ENCODE data around the gene PLB1.

The PLB1 gene

GRCh38 chr2:28568036-28568435 is 72.2 kb downstream of the PLB1 start:
- no peak for DNase-seq

GRCh38 chr2:28568533-28568932 is 72.7 kb downstream of the PLB1 start:
- DNase-seq = no peak

GRCh38 chr2:28570431-28570830 is 74.6 kb downstream of the PLB1 start:
- no peak for DNase-seq

DNA sequence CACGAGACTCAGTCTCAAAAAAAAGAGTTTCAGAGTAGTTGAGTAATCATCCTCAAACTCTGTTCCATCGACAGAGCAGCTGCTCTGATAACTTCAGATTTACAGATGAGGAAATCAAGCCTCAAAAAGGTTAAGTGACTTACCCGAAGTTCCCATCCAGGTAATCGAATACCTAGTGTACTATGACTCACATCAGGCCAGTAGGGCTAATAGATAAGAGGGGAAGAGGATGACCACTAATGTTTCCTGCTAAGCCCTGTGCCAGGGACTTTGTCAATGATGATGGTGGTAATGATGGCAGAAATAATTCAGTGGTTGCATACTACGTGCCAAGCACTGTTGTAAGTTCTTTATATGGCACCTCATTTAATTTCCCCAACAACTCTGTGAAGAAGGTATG is 80.9 kb downstream of the PLB1 start:
- no peak for DNase-seq

DNA sequence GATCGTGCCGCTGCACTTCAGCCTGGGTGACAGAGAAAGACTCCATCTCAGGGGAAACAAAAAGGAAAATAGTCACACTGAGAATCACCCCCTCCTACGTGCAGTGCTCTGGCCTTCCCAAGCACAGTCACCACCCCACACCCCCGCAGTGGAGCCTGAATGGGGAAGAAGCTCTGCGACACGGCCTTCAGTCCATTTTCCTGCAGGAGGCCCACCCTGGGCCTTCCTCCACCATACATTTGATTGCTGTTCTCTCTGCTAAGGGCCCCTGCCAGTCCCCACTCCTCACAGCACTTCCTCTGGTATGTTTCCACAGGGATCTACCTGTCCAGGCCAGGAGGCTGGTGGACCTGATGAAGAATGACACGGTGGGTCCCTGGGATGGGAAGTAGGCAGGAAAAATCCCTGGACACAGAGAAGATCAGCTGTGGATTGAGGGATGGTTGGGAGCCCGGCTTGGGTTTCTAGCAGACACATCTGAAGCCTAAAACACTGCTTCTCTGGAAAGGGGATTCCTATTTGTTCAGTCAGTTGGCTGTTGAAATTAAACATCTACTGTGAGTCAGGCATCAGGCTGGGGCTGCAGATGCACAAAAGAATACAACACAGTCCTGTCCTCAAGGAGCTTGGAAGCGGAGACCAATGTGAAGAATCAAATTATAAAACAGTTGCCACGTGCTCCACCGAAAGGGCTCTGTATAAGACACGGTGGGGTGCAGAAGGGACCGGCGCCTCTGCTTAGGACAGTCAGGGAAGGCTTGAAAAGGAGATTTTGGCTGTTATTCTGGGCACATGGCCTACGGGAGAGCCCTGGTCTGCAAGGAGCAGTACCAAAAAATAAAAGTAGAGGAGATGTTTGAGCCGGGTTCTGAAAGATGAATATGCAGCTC is 82.2 kb downstream of the PLB1 start:
- DNase-seq = no peak

DNA sequence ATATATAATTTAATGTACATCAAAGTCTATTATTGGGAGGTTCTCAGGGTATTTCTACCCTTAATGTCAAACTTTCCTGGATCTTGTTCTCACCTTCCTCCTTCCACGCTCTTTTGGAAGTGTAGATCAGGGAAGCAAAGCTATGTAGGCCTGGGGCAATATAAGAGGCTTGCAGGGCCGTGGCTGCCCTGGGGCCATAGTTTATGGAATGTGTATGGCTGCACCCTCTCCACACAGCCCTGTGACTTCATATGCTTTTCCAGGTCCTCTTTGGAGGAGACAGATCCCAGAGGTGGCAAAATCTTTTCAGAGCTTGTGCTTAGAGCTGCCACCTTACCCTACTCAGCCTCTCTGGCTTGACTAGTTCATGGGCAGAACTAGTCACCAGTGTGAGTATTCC is 82.9 kb downstream of the PLB1 start:
- DNase-seq = no peak

GRCh38 chr2:28579606-28580005 is 83.7 kb downstream of the PLB1 start:
- no peak for DNase-seq

DNA sequence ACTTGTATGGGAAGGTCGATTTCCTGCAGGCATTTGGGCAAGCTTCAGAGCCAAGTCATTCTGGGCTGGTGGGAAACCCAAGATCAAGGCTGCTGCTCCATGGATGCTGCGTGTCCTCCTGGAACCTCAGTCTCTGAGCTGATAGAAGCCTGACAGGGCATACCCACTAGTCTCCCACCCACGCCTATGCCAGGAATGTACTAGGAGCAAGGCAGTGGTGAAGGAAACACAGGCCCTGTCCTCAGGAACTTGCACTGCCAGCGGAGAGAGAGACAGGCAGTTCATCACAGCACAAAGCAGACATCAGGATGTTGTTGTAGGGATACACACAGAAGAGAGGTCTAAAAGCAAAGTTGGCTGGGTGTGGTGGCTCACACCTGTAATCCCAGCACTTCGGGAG is 84.2 kb downstream of the PLB1 start:
- DNase-seq = no peak

DNA sequence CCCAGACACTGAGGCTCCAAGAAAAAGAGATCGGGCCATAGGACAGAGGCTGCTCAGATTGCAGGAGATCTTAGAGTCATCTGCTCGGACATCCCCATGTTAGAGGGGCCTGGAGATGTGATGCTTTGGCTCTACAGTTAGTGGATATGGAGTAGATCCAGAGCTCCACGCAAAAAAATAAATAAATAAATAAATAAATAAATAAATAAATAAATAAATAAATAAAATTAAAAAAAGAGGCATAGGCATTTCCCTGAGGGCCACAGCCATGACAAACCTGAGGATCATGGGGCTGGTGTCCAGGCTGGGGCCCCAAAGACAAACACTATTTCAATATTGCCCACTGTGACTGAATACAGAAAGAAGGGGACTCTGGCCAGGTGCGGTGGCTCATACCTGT is 85.5 kb downstream of the PLB1 start:
- no peak for DNase-seq

DNA sequence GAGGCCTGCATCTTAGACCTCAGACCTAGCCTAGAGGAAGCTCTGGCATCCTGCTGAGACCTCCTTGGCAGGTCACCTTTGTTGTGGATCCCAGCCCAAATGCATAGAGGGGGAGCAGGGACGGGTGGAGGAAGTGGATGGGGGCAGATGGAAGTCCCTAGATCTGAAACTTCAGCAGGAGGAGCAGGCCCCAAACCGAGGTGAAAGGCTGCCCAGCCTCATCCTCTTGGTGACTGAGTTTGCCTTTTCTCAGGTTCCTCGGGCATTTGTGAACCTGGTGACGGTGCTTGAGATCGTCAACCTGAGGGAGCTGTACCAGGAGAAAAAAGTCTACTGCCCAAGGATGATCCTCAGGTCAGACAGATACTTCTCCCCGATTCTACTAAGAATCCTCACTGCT is 86.3 kb downstream of the PLB1 start:
- no peak for DNase-seq

GRCh38 chr2:28582595-28582994 is 86.7 kb downstream of the PLB1 start:
- no peak for DNase-seq

DNA sequence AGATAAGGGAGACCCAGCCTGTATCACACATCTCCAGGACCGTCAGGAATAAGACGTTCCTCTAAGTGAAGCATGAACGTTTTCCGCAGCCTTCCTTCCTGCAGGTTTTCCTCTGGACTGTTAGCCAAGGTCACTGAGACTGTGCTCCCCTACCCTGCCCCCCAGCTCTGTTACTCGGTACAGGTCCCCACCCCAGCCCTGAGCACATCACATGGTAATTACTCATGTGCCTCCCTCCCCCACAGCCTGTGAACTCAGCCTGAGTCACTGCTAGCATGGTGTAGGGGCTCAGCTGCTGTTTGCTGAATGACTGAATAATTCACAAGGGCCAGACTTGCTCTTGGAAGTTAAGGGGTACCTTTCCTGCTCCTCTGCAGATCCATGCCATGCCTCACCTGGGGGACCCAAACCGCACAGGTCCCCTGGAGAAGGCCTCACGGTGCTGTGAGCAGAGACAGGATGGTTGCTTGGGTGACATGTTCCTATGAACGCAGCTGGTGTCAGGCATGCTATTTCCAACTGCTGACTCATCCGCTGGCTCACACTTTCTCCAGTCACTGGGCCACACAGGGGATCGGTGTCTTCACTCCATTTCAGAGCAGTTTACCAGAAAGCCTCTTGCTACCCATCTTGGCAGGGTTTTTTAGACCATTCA is 88.2 kb downstream of the PLB1 start:
- peak; percentile 93 for DNase-seq

DNA sequence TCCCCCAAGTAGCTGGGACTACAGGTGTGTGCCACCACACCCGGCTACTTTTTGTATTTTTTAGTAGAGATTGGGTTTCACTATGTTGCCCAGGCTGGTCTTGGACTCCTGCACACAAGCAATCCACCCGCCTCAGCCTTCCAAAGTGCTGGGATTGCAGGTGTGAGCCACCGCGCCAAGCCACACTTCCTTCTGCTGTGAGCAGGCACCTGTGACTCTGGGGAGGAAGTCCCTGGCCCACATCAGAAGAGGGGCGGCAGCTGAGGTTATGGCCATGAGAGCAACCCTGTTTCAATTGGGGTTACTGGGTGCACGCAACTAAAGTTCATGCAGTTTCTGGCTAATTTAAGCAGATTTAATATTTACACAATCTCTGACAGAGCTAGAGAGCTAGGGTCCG is 91.0 kb downstream of the PLB1 start:
- DNase-seq = no peak

GRCh38 chr2:28587526-28588291 is 91.8 kb downstream of the PLB1 start:
- DNase-seq = no peak

- DNase-seq = no peak
These were observed 92.4 kb downstream of the PLB1 start for GRCh38 chr2:28588292-28588670.

GRCh38 chr2:28589746-28590463 is 94.0 kb downstream of the PLB1 start:
- no peak for DNase-seq

DNA sequence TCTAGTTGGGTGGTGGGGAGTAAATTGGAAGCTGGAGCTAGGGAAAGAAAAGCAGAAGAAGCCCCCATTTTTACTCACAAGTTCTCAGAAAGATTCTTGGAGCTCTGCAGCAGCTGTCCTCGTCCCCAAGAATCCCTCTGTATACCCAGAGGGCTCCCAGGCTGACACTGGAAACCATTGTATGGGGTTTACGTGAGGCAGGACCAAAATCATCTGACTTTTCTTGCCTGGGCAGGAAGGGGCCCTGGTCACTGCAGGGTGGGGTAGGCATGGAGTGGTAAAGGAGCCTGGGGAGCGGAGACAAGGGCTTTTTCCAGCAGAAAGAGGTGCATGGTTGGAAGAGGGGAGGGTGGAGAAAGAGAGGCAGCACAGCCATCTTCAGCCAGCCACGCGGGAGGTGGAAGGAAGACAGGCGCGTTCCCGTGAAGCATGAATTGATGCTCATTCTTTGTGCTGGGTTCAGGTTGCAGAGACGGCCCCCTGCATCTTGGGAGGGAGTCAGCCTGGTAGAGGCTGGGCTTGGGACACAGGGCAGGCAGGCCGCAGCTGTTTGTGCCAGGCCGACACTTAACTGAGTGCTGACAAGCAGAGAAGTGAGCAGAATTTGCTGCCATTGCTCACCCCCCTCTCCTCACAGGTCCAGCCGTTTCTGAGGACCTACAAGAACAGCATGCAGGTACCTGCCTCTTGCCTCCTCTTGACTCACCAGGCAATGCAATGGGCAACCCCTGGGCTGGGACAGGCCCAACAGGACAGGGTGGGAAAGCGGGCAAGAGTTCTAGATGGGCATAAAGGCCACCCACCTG is 94.8 kb downstream of the PLB1 start:
- DNase-seq = no peak

DNA sequence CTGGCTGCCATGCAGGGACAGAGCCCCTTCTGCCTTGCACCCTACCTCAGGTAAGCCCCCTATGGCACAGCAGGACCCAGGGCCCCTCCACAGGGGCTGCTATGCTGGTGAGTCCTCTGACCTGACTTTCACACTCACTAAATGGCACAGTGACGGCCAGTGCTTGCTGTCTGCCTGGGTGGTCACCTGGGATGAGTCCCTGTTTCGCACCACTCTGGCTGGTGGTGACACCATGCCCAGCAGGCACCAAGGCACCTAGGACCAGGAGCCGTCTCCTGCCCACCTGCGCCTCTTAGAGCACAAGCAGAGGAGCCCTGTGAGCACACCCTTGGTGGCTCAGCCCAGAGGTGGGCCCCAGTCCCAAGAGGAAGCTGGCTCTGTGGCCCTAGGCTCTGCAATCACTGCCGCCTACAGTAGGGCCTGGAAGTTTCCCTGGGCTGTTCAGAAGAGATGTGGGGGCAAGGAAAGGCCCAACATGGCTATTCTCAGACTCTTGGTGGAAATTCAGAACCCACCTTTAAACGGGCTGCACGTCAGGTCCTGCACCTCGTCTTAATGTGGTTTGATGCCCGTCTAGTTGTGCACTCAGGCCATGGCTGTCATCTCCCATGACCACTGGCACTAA is 96.0 kb downstream of the PLB1 start:
- DNase-seq = no peak

DNA sequence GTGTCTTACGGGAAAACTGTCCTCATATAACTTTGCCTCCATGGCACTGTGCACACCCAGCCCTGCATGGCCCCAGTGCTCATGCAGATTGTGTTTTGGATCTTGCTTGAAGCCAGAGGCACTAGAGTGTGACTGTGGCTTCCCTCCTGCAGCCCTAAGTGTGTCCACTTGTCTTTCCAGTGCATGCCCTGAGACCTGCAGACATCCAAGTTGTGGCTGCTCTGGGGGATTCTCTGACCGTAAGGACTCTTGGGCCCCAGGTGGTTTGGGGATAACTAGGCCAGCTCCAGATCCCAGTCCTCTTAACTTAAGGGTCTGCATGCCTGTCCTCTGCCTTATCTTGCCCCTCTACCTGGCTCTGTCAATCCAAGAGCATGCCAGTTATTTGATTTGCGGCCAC is 96.6 kb downstream of the PLB1 start:
- DNase-seq = no peak

DNA sequence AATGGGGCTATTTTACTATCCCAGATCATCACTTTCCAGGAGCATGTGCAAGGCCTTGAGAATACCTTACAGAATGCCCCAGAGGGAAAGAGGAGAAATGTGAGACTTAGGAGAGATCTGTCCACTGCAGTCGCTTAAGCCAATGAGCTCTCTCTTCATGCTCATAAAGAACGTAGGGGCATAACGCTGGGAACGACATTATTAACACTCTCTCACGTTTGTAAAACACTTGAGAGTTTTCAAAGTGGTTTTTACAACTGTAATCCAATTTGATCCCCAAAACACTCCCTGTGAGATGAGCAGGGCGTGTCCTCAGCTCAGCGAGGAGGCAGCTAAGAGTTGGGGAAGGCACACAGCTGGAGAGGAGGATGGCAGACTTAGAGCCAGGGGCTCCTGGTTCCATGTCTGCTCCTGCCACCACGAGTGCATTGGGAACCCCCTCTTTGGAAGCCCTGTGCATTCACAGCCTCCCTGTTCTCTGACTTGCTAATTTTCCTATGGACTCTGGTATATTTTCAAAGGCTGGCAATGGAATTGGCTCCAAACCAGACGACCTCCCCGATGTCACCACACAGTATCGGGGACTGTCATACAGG is 97.4 kb downstream of the PLB1 start:
- no peak for DNase-seq

DNA sequence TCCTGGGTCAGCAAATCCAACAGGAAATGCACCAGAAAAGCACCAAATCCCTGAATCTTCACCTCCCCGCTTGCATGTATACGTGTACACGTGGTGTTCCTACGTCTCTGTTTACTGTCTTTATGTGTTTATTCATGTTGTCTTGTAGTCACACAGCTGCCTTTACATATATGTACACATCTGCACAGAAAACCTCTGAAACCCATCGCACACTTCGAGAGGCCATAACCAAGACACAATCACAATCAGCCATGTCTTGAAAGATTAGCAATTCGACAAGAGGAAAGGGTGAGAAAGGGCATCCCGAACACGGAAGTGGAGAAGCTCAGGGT is 98.1 kb downstream of the PLB1 start:
- no peak for DNase-seq
